DOHH2 (cell line): ENCODE data around the gene RBL1.

Source experiments
- CTCF ChIP-seq: fragments of 200-600 bp; sonication (generic); IDR thresholded peaks from one replicate; pipeline ENCODE4 v1.5.1; 2014; ENCODE audit warnings: antibody characterized with exemption, mild to moderate bottlenecking, low read depth, low read length; ENCODE audit not compliant: poor library complexity, severe bottlenecking
- EZH2phosphoT487 ChIP-seq: fragments of 200-600 bp; sonication (generic); IDR thresholded peaks from 2 replicates; pipeline ENCODE4 v1.6.1; 2017; ENCODE audit warnings: borderline replicate concordance, mild to moderate bottlenecking, antibody characterized with exemption, low read length, moderate library complexity, mixed read lengths

GRCh38 chr20:37133952-37134351 lies 38.2 kb upstream of the RBL1 start:
- TF ChIP-seq CTCF: no peak
- no peak for TF ChIP-seq EZH2phosphoT487
